Activated CD4-positive, alpha-beta T cell treated with anti-CD3 and anti-CD28 coated beads, Interleukin-2, amount 10 ng/mL, durations not matched to agents 24 days and 14 days (primary cell): ENCODE measurements around the gene HERC5. TPM values are rescaled to one million over a fixed set of nuclear protein-coding genes. Genes with fewer than 3 reads are reported as not detected.
"Not testable (repeated sequence)": the region's sequence is repeated elsewhere in the genome, so short reads cannot be mapped to it uniquely, and the experiment has no call there.

Experiments used
- DNase-seq: peaks from one replicate; pipeline ENCODE4 v3.0.0; 2022
- H3K27ac Mint-ChIP-seq: one replicate; pipeline ENCODE4 v1.8.0; 2022; ENCODE audit warnings: mild to moderate bottlenecking, mixed read lengths
- H3K27me3 Mint-ChIP-seq: one replicate; pipeline ENCODE4 v1.8.0; 2022; ENCODE audit warnings: mixed read lengths
- H3K36me3 Mint-ChIP-seq: one replicate; pipeline ENCODE4 v1.8.0; 2022; ENCODE audit warnings: low read depth, mild to moderate bottlenecking, mixed read lengths
- H3K4me1 Mint-ChIP-seq: one replicate; pipeline ENCODE4 v1.8.0; 2021; ENCODE audit warnings: mixed read lengths
- H3K4me3 Mint-ChIP-seq: one replicate; pipeline ENCODE4 v1.8.0; 2022; ENCODE audit warnings: mild to moderate bottlenecking, moderate library complexity, mixed read lengths
- H3K9me3 Mint-ChIP-seq: one replicate; pipeline ENCODE4 v1.8.0; 2021; ENCODE audit warnings: mixed read lengths
- intact Hi-C: fragments of 100-400 bp; cut with micrococcal nuclease; formaldehyde crosslinking; loops from one replicate; pipeline ENCODE4 v1.15.1; 2023
- total RNA-seq: library from RNA; stranded (reverse); gene quantifications from 2 replicates; pipeline ENCODE4 v1.2.3, GENCODE V29; 2022

HERC5 gene
- total RNA-seq: 18.1 and 19.7 TPM in 2 replicates

DNA sequence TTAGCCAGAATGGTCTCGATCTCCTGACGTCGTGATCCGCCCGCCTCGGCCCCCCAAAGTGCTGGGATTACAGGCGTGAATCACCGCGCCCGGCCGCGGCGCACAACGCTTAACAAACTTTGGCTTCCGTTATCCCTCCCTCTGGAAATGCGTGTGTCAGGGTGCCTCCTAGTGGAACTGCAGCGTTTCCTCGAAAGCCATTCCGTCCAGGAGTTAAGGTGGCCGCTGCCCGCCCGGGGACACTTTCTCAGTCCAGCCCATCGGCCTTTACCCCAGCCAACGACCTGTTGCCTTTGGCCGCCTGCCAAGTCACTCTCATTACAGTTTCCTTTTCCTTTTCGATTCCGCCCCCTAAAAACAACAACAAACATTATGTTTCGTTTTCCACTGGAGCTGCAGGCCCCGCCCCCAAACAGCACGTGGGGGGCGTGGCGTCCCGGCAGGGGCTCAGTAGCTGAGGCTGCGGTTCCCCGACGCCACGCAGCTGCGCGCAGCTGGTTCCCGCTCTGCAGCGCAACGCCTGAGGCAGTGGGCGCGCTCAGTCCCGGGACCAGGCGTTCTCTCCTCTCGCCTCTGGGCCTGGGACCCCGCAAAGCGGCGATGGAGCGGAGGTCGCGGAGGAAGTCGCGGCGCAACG, at the start of gene HERC5:
Gene HERC5, plus strand, starts transcription at position 450 of the 637 bp plus-strand sequence. Its CDS starts 151 bp downstream, at position 601.
- Mint-ChIP-seq H3K36me3 (peaks cover 24% of the 10 kb centered on the region), H3K4me1 (peaks cover 46% of the 10 kb centered on the region)
- peak; percentile 98 for DNase-seq

DNA sequence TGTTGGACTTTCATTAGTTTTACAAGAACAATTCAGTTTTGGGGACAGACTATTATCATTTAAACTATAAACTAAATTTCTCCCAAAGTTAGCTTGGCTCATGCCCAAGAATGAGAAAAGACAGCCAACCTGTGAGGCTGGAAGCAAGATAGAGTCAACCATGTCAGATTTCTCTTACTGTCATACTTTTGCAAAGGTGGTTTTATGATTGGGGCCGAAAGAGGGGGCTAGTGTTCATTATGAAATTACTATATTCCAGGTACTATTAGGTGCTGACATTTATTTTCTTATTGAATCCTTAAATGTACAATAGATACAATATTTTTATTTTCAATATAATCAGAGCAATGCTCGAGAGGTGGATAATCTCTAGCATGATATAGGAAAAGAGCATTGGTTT, 47.7 kb upstream of the HERC5 start:
- Mint-ChIP-seq H3K36me3 (peaks cover 68% of the 10 kb centered on the region), H3K27ac (no peak overlapping the region), H3K27me3 (no peaks in the 10 kb centered on the region), H3K4me1 (peaks cover 11% of the 10 kb centered on the region), H3K9me3 (peaks cover 12% of the 10 kb centered on the region), H3K4me3 (no peak overlapping the region)
- intact Hi-C loops: no loop called here
- no peak for DNase-seq

More for the DNA sequence above, at the start of gene HERC5:
- H3K9me3 Mint-ChIP-seq: peaks cover 3% of the 10 kb centered on the region
- H3K27ac Mint-ChIP-seq: peak within 1 kb of the TSS; percentile 100
- intact Hi-C loops: loop anchor here (1.0 to 10.0 kb wide), 6 partner anchors 33 to 838 kb away; partner anchors contain the start of genes PKD2 and PPM1K
- peak within 1 kb of the TSS; percentile 93 for H3K4me3 Mint-ChIP-seq
- H3K27me3 Mint-ChIP-seq: no peaks in the 10 kb centered on the region

DNA sequence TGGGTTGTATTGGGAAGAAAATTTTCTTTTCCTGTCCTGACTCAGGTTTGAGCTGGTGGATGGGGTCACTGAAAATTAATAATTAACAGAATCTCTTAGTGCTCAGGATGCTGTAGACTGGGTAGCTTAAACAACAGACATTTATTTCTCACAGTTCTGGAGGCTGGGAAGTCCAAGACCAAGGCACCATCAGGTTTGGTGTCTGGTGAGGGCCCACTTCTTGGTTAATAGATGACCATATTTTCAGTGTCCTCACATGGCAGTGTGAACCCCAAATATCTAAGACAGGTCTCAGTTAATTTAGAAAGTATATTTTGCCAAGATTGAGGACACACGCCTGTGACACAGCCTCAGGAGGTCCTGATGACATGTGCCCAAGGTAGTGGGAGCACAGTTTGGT, 47.1 kb upstream of the HERC5 start:
- no peak for DNase-seq
- Mint-ChIP-seq H3K9me3 (peaks cover 12% of the 10 kb centered on the region), H3K27me3 (no peaks in the 10 kb centered on the region), H3K4me1 (peaks cover 11% of the 10 kb centered on the region), H3K27ac (no peak overlapping the region), H3K36me3 (peaks cover 68% of the 10 kb centered on the region), H3K4me3 (no peak overlapping the region)
- intact Hi-C loops: loop anchor here (2.0 to 5.0 kb wide), 2 partner anchors 27 to 43 kb away; no protein-coding TSS in a partner anchor

- Mint-ChIP-seq H3K4me3 (no peak overlapping the region), H3K9me3 (peaks cover 12% of the 10 kb centered on the region), H3K27me3 (no peaks in the 10 kb centered on the region), H3K4me1 (peaks cover 11% of the 10 kb centered on the region), H3K36me3 (peaks cover 70% of the 10 kb centered on the region), H3K27ac (no peak overlapping the region)
- intact Hi-C loops: loop anchor here (2.0 to 5.0 kb wide), 2 partner anchors 29 to 41 kb away; no protein-coding TSS in a partner anchor
- DNase-seq: no peak
Measured at GRCh38 chr4:88411491-88412096, 45.3 kb upstream of the HERC5 start.

DNA sequence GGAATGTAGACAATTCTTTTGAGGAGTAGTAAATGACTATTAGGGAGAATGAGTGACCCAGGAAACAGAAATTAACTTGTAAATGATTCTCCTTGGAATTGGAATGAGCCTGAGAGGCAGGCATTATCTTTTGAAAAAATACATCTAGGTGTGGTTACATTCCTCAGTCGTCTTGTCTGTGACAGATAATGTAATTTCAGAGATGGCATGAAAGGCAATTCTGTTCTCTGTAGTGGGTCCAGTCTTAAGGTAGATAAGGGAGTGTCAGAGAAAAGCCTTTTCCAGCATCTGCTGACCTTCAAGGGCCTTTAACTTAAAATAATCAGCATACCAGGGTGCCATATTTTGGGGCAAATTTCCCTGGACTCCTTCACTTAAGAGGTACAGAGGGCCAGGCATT, 43.1 kb upstream of the HERC5 start:
- DNase-seq: no peak
- peaks cover 8% of the 10 kb centered on the region for H3K4me1 Mint-ChIP-seq
- no peaks in the 10 kb centered on the region for H3K27me3 Mint-ChIP-seq
- H3K36me3 Mint-ChIP-seq: peaks cover 68% of the 10 kb centered on the region
- peaks cover 8% of the 10 kb centered on the region for H3K9me3 Mint-ChIP-seq
- H3K27ac Mint-ChIP-seq: no peak overlapping the region
- H3K4me3 Mint-ChIP-seq: no peak overlapping the region
- intact Hi-C loops: loop anchor here (5.0 kb wide), 1 partner anchor 38 kb away; no protein-coding TSS in a partner anchor

DNA sequence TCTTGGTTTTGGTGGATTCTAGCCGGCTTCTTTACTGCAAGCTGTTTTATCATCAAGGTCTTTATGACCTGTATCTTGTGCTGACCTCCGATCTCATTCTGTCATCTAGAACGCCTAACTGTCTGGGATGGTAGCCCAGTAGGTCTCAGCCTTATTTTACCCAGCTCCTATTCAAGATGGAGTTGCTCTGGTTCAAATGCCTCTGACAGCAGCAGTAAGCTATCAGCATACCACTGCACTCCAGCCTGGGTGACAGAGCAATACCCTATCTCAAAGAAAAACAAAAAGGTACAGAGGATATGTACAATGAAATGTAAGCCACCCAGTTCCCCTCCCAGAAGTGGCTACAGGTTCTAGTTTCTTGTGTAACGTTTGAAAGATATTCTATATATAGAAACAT, 42.2 kb upstream of the HERC5 start:
- intact Hi-C loops: loop anchor here (5.0 kb wide), 1 partner anchor 38 kb away; no protein-coding TSS in a partner anchor
- H3K4me3 Mint-ChIP-seq: no peak overlapping the region
- peaks cover 64% of the 10 kb centered on the region for H3K36me3 Mint-ChIP-seq
- peaks cover 5% of the 10 kb centered on the region for H3K9me3 Mint-ChIP-seq
- no peak overlapping the region for H3K27ac Mint-ChIP-seq
- DNase-seq: no peak
- H3K27me3 Mint-ChIP-seq: no peaks in the 10 kb centered on the region
- H3K4me1 Mint-ChIP-seq: peaks cover 8% of the 10 kb centered on the region

- no peak for DNase-seq
- Mint-ChIP-seq H3K27me3 (no peaks in the 10 kb centered on the region), H3K36me3 (peaks cover 56% of the 10 kb centered on the region), H3K9me3 (peaks cover 5% of the 10 kb centered on the region), H3K4me1 (peaks cover 8% of the 10 kb centered on the region), H3K27ac (no peak overlapping the region), H3K4me3 (no peak overlapping the region)
- intact Hi-C loops: no loop called here
Measured at GRCh38 chr4:88415982-88416381, 40.9 kb upstream of the HERC5 start.

GRCh38 chr4:88418411-88418810, 38.5 kb upstream of the HERC5 start:
- H3K27me3 Mint-ChIP-seq: no peaks in the 10 kb centered on the region
- no peaks in the 10 kb centered on the region for H3K9me3 Mint-ChIP-seq
- H3K27ac Mint-ChIP-seq: no peak overlapping the region
- DNase-seq: no peak
- no peak overlapping the region for H3K4me3 Mint-ChIP-seq
- peaks cover 52% of the 10 kb centered on the region for H3K36me3 Mint-ChIP-seq
- peaks cover 2% of the 10 kb centered on the region for H3K4me1 Mint-ChIP-seq
- intact Hi-C loops: no loop called here

GRCh38 chr4:88419874-88420273, 37.0 kb upstream of the HERC5 start:
- no peak for DNase-seq
- no peak overlapping the region for H3K27ac Mint-ChIP-seq

GRCh38 chr4:88420844-88421243, 36.1 kb upstream of the HERC5 start:
- Mint-ChIP-seq H3K27me3 (no peaks in the 10 kb centered on the region), H3K27ac (no peak overlapping the region), H3K36me3 (peaks cover 41% of the 10 kb centered on the region), H3K4me3 (no peak overlapping the region), H3K9me3 (no peaks in the 10 kb centered on the region), H3K4me1 (peaks cover 2% of the 10 kb centered on the region)
- intact Hi-C loops: no loop called here
- no peak for DNase-seq

More at GRCh38 chr4:88419874-88420273, 37.0 kb upstream of the HERC5 start:
- H3K9me3 Mint-ChIP-seq: no peaks in the 10 kb centered on the region
- no peak overlapping the region for H3K4me3 Mint-ChIP-seq
- intact Hi-C loops: no loop called here
- peaks cover 45% of the 10 kb centered on the region for H3K36me3 Mint-ChIP-seq
- no peaks in the 10 kb centered on the region for H3K27me3 Mint-ChIP-seq
- H3K4me1 Mint-ChIP-seq: peaks cover 2% of the 10 kb centered on the region

DNA sequence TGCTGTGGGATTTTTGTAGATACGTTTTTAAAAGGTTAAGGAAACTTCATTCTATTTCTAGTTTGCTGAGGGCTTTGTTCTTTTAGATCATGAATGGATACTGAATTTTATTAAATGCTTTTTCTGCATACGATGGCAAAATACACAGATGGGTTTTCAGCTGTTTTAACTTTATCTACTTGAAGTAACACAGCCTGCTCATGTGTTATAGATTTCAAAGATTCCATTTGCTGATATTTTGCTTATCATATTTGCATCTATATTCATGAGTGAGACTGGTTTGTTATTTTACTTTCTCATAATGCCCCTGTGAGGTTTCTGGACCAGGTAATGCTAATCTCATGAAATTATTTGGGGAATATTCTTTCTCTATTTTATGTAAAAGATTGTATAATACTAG, 34.5 kb upstream of the HERC5 start:
- intact Hi-C loops: no loop called here
- Mint-ChIP-seq H3K27me3 (no peaks in the 10 kb centered on the region), H3K9me3 (no peaks in the 10 kb centered on the region)

DNA sequence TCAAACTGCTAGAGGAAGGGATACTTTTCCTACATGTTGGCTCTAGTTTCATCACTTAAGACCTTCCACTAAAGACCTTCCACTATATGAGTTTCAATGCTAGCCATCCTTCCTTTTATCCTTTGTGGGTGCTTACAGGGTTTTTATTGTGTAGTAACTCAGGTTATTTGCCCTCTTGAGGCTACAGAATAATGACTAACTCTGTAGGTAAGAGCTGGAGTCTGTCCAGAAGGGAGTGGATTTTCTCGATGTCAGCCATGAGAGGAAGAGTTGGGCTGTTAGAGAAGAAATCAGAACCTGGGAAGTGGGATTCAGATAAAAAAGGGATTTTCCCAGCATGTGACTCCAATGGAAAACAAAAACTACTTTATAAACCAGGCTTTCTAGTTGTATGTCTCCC, 27.5 kb upstream of the HERC5 start:
- DNase-seq: no peak
- Mint-ChIP-seq H3K9me3 (peaks cover 8% of the 10 kb centered on the region), H3K27ac (no peak overlapping the region), H3K36me3 (peaks cover 58% of the 10 kb centered on the region), H3K4me3 (no peak overlapping the region), H3K4me1 (peaks cover 3% of the 10 kb centered on the region), H3K27me3 (no peaks in the 10 kb centered on the region)
- intact Hi-C loops: no loop called here

More for the DNA sequence above, 34.5 kb upstream of the HERC5 start:
- H3K36me3 Mint-ChIP-seq: peaks cover 44% of the 10 kb centered on the region
- peaks cover 2% of the 10 kb centered on the region for H3K4me1 Mint-ChIP-seq
- no peak overlapping the region for H3K27ac Mint-ChIP-seq
- H3K4me3 Mint-ChIP-seq: no peak overlapping the region
- no peak for DNase-seq

DNA sequence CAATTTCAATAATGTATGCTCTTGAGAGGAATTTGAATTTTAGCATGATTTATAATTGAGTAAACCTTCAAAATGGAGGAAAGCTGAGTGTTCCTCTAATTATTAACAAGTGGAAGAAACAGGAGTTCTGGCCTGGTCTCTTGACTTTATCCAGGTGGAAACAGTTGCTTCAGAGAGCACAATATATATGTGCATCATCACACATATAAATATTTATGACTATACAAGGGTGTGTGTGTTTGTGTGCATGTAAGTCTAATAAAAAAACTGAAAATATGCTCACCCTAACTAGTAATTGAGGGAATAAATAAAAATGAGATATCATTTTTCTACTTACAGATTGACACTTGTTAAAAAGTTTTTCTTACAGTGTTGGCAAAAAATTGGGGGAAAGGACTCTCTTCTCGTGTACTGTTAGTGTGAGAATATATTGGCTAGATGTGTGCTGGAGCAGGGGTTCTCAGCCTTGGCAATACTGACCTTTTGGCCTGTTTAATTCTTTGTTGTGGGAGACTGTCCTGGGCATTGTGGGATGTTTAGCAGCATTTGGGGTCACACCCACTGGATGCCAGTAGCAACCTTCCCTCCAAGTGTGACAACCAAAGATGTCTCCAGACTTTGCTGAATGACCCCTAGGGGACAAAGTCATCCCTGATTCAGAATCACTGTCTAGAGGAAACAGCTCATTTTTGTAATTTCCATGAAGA, 20.8 kb upstream of the HERC5 start:
- DNase-seq: no peak
- intact Hi-C loops: no loop called here
- H3K36me3 Mint-ChIP-seq: peaks cover 60% of the 10 kb centered on the region
- H3K27ac Mint-ChIP-seq: no peak overlapping the region
- H3K27me3 Mint-ChIP-seq: no peaks in the 10 kb centered on the region
- peaks cover 5% of the 10 kb centered on the region for H3K4me1 Mint-ChIP-seq
- no peak overlapping the region for H3K4me3 Mint-ChIP-seq
- peaks cover 6% of the 10 kb centered on the region for H3K9me3 Mint-ChIP-seq

DNA sequence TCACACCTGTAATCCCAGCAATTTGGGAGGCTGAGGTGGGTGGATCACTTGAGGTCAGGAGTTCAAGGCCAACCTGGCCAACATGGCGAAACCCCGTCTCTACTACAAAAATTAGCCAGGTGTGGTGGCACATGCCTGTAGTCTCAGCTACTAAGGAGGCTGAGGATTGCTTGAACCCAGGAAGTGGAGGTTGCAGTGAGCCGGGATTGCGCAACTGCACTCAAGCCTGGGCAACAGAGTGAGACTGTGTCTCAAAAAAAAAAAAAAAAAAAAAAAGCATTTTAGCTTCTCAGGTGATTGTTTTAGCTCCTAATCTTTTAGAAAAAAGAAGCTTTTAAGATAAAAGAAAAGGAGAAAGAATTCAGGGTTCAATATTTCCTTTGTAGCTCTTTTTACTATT, 19.0 kb upstream of the HERC5 start:
- H3K27ac Mint-ChIP-seq, H3K4me1 Mint-ChIP-seq, H3K4me3 Mint-ChIP-seq, DNase-seq, H3K27me3 Mint-ChIP-seq, intact Hi-C loops, H3K9me3 Mint-ChIP-seq: not testable (repeated sequence)
- H3K36me3 Mint-ChIP-seq: peaks cover 71% of the 10 kb centered on the region
